Stimulated activated CD4-positive, alpha-beta T cell treated with anti-CD3 and anti-CD28 coated beads, Interleukin-2, amount 100 ng/mL, for 24 hours (primary cell): ENCODE measurements around the gene GSTO2.
"Not testable (repeated sequence)": the region's sequence is repeated elsewhere in the genome, so short reads cannot be mapped to it uniquely, and the experiment has no call there.

Source experiments
- DNase-seq, 2 donors: peaks; one replicate each; pipeline ENCODE4 v3.0.0-alpha.2; 2020

Gene GSTO2

DNA sequence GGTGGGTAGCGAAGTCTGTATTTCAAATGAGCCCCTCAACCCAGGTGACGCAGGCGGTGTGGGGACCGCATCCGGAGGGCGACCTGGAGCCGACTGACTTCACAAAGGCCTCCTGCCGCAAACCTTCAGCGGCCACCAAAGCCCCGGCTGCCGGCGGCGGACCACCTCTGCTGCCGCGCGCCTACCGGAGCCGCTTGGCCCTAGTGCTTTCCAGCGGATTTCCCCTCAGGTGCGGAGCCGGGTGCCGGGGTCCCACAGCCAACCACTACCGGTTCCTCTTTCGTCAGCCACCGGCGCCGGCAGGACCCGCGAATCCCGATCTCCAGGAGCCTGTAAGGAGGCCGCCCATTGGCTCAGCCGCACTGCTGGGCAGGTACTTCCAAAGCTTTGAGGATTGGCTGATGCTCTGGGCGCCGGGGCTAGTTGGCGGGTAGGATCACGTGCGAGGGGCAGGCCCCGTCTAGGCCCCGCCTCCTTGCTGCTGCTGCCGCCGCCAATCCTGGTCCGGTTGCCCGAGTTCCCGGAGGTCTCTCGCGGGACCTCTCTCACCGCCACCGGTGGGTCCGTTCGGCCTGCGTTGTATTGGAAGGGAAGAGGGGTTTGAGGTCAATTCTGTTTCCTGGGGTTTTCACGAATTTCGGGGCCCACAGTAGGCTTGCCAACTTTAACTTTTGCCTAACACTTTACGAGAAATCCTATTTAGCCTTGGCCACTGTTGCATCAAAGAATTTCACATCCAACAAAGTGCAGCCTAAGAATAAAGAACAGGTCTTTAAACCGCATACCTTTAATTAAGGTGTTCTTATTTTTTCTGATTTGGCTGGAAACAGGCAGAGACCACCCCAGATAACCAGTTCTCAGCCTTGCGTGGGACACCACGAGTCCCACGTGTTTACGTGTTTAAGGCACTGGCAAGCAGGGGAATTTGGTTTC is at the start of gene GSTO2:
Gene GSTO2, plus strand, starts transcription at position 472 of the 933 bp plus-strand sequence. CDS start 5,732 bp downstream, outside the sequence.
- DNase-seq = peak; percentile 97 to 98

DNA sequence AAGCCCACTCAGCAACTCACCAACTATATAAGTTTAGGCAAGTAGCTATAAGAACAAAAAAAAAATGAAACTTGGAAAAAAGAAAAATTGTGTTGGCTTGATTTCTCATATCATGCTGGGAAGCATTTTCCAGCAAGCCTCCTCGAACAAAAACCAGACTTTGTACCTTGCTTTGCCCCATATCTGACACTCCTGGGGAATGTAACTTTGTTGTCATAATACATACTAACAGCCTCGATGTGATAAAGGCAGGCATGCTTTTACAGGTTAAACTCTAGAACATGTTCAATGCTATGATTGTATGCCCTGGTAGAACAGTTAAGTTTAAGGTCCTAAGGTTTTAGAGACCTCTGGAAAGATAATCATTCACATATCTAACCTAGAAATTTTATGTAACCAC is 48.5 kb upstream of the GSTO2 start:
- no peak for DNase-seq

DNA sequence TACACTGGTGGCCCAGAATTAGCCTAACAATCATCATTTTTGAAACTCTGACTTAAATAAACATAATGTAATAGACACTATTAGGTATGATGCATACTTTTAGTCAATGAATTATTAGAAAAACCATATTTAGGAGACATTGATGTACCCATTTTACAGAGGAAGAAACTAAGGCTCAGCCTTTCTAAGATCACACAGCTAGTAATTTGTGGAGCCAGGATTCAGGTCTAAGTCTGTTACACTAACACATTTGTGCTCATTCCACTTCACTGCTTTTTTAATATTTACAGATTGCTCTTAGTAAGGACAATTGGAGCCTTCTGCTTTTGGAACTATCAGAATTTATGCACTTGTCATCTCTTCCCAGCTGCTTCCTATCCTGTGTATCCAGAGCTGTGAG is 45.7 kb upstream of the GSTO2 start:
- no peak for DNase-seq

DNA sequence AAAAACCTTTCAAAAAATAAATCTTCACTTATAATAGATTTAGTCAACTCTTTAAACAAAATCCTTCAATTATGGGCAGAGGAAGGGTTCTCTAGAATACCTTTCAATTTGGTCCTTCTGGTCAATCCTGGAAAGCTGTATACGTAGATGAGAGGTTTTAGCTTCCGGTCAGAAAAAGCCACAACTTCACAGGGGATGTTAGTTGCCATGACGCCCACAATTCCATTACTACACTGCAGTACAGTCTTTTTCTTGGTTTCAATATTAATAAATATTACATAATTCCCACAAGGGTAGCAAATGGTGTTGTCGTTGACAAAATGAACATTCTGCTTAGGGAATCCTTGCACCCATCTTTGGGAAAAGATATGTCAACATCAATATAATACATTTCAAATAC is 38.5 kb upstream of the GSTO2 start:
- no peak for DNase-seq

DNA sequence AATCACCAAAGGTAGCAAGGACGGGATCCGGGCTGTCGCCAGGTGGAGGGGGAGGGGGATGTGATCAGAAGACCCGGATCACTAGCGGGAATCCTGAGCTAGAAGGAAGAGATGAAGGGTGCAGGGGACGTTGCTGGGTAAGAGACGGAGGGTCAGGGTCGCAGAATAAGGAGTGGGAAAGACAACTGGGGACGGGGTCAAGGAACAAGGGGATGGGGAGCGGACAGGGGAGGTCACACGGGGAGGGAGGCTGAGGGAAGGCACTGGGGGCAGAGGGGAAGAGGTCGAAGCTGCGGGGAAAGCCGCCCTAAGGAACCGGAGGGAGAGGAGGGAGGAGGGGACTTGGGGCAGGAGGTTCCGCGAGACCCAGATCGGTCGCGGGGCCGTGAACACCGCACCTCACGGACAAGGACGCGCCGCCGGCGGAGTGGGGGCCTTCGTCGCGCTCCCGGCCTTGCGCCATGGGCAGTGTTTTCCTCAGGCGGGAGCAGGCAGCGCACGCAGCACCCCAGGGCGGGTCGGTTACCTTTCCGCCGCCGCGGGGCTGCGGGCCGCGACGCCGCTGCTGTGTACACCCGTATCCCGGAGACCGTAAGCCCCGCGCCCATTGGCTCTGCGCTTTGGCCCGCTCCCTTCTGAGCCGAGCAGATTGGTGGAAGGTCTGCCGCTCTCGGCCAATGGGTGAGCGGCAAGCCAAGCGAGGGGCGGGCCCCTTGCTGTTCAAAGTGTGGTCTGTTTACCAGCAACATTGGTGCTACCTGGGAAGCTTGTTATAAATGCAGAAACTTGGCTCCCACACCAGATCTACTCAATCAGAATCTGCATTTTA is 37.0 kb upstream of the GSTO2 start, which contains the start of gene CFAP43:
Gene CFAP43, minus strand, starts transcription at position 581 of the 829 bp plus-strand sequence. Its CDS starts 118 bp downstream, at position 463.
- DNase-seq = peak; percentile 99 to 100

DNA sequence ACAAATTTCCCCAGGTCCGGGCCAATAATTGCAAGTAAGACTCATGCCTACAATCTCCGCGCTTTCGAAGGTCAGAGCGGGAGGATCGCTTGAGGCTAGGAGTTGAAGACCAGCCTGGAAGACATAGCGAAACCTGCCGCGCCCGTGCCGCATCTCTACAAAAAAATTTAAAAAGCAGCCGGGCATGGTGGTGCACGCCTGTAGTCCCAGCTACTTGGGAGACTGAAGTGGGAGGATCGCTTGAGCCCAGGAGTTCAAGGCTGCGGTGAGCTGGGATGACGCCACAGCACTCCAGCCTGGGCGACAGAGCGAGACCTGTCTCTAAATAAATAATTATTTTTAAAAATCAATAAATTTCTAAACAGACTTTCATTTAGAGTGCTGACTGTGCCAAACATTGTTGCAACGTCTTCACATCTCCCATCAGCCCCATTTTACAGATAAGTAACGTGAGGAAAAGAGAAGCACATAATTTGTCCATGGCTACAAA is 36.3 kb upstream of the GSTO2 start:
- no peak for DNase-seq

DNA sequence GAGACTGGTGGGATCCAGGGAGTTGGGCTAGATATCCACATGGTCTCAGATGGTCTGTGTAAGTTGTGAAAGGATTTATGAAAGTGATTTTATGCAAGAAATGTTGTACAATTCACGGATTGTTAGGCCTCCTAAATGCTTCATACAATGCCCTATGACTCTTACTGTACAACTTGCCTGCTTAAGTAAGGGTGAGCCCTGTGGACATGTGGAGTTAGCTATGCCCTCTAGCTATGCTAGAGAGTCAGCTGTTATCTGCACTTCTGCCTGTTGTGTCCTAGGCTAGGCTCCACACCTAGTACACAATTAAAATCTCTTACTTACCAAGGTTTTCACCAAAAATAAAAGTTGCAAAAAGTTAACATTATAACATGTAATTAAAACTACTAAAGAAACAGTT is 35.2 kb upstream of the GSTO2 start:
- no peak for DNase-seq

DNA sequence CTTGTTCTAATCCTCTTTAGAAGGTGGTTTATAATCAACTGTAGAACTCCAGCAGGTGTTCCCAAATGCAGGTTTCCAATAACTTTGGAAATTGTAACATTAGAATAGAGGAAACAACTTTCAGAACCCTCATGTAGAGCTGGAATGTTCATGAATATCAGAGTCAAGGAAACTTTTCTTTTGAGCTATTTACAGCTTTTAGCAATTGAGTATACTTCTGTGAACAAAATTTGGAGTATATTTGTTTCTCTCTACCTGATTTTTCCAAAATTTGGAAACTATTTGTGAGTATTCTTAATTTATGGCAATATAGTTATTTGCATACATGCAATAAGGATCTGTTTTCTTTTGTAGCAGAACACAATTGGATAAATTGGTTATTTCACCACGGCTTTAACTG is 34.0 kb upstream of the GSTO2 start:
- DNase-seq = no peak

DNA sequence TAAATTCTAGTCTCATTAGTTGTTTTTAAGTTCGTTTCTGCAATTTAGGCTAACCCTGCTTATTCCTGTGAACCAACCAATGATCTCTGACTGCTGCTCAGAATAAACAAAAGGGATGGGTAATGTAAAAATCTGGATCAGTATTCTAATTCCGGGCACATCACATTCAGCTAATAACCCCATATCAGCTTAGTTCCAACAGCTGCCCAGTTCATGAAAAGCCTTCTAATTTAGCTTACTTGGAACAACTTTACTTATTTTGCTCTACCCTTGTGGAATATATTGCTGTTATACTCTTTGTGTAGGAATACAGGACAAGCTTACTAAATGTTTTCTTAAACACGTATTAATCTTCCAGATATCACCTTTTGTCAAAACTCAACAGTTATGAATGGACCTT is 33.2 kb upstream of the GSTO2 start:
- DNase-seq = no peak

DNA sequence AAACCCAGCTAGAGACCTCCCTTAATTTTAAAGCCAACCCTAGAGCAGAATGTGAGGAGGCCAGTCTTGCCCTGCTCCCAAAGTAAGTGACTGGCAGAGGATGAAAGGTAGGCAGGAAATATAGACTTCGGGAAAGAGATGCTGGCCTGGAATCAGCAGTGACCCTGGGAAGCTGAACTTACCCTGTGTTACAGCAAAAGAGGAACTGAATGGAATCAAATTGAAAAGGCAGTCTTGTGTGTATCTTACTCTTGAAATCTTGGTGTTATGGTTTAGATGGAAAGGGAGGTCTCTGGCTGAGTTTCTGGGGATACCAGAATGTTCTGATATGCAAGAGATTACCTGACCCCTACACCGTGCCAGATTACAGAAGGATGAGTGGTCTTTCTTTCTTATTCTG is 28.9 kb upstream of the GSTO2 start:
- DNase-seq = no peak

DNA sequence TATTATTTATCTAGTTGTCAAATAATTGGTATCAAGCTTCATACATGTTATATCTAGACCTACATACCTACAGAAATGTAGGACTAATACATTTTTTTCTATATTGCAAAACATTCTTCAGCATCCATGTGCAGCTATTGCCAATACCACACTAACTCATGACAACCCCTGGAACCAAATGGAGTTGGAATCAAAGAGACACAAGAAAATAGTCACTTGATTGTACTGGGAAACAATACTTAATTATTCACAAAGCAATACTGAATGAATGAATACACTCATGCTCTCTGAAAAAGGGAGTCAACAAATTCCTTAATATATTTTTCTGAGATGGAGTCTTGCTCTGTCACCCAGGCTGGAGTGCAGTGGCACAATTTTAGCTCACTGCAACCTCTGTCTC is 26.4 kb upstream of the GSTO2 start:
- DNase-seq = no peak

DNA sequence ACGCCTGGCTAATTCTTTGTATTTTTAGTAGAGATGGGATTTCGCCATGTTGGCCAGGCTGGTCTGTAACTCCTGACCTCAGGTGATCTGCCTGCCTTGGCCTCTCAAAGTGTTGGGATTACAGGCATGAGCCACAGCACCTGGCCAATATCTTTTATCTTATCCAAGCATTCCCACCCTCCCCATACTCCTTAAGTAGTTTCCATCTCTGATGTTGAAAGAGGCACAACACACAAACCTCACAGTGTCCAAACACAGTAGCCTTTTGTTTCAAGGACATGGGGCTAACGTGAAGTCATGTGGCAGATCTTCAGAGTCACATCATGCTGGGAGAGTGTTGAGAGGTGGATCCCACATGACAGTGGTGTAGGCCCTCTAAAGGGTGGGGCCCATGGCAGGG is 26.0 kb upstream of the GSTO2 start:
- not testable (repeated sequence) for DNase-seq

DNA sequence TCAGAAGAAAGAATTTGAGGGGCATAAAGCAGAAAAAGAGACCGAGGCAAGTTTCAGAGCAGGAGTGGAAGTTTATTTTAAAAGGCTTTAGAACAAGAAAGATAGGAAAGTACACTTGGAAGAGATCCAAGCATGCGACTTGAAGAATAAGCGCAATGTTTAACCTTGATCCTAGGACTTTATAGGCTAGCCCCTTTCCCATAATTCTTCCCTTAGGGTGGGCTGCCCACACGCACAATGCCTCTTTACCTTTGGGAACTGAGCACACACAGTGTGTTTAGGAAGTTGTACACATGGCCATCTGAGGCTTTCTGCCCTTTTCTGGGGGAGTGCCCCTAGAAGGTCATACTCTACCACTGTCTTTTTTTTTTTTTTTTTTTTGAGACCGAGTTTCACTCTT is 25.5 kb upstream of the GSTO2 start:
- no peak for DNase-seq

DNA sequence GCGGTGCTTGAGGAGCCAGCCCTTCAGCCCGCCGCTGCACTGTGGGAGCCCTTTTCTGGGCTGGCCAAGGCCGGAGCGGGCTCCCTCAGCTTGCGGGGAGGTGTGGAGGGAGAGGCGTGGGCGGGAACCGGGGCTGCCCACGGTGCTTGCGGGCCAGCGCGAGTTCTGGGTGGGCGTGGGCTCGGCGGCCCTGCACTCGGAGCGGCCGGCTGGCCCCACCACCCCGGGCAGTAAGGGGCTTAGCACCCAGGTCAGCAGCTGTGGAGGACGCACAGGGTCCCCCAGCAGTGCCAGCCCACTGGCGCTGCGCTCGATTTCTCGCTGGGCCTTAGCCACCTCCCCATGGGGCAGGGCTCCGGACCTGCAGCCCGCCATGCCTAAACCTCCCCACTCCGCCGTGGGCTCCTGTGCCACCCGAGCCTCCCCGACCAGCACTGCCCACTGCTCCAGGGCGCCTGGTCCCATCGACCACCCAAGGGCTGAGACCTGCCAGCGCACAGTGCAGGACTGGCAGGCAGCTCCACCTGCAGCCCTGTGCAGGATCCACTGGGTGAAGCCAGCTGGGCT is 23.8 kb upstream of the GSTO2 start:
- DNase-seq = no peak

DNA sequence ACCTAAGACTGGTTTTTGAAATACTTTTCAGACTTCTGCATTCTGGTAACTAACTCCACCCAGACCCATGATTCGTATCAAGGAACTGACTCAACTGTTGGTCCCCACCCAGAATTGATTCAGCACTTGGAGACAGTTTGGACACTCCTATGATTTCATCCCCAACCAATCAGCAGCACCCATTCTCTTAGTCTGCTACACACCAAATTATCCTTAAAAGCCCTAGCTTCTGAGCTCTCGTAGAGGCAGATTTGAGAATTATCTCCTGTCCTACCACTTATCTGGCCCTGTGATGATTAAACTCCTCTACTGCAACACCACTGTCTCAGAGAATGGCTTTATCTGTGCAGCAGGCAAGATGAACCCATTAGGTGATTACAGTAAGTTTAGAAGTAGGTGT is 22.0 kb upstream of the GSTO2 start:
- DNase-seq = no peak

DNA sequence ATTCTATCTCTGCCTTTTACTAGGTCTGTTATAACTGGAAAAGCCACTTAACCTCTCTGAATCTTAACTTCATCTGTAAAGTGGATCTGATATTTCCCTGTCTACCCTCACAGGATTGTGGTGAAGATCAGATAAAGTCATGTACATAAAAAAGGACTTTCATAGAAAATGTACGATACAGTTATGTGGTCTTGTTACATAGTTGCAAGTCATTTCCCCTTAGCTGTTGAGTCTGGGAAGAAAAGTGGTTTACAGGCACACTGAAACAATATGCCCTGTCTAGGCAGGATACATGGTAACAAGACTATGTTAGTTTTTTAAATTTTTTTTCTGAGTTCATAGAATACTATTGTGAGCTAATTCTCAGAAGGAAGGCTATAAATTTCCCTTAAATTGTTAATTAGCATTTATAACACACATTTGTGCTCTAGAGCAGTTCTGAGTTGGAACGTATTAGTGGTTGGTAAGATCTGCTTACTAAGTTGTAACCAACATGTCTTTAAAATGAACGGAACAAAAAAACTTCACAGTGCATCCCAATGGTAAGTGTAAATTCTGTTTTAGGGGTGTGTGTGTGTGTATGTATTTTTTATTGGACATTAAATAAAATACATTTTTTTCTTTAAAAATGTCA is 21.4 kb upstream of the GSTO2 start:
- DNase-seq = no peak

DNA sequence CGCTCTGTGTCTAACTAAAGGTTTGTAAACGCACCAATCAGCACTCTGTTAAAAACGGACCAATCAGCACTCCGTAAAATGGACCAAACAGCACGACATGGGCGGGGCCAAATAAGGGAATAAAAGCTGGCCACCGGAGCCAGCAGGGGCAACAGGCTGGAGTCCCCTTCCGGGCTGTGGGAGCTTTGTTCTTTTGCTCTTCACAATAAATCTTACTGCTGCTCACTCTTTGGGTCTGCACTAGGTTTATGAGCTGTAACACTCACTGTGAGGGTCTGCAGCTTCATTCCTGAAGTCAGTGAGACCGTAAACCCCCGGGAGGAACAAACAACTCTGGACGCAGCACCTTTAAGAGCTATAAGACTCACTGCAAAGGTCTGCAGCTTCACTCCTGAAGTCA is 20.1 kb upstream of the GSTO2 start:
- DNase-seq = not testable (repeated sequence)

DNA sequence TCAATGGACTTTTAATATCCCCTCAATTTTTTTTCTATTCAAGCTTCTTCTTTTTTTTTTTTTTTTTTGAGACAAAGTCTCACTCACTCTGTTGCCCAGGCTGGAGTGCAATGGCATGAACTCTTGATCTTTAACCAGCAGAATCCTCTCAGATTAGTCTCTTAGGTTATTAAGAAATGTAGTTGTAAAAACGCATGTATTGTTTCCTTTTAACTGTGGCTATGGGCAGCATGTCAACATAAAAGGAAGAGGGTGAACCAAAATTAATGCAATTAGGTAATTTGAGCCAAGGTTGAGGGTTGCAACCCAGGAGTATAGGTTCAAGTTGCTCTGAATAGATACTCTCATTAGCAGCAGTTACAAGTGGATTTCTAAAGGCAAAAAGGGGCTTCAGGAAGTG is 18.6 kb upstream of the GSTO2 start:
- DNase-seq = no peak

DNA sequence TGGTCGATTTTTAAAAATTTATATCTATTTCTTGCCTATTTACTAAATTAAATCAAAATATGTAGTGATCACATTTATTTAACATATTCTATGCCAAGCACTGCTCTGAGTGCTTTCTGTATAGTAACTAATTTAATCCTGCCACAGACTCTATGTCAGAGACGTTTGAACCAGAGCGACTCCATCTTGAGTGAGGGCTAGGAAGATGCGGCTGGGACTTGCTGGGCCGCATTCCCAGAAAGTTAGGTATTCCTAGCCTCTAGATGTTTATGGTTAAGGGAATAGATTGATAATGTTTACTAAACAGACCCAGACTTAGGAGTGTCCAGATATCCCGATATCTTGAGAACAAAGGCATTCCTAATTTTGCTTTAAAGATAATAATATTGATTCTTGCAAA is 17.5 kb upstream of the GSTO2 start:
- no peak for DNase-seq

DNA sequence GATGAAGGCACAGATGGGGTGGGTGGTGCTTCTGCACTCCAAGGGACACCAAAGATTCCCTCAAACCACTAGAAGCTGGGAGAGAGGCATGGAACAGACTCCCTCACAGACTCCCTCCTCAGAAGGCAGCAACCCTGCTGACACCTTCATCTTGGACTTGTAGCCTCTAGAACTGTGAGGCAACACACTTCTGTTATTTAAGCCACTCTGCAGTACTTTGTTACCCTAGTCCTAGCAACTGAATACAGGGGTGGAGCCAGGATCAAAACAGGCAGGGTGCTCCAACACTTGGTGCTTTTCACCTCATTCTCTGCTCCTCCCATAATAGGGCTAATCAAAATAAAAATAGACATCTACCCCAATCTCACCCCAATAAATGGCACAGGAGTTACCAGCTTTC is 16.6 kb upstream of the GSTO2 start:
- no peak for DNase-seq

DNA sequence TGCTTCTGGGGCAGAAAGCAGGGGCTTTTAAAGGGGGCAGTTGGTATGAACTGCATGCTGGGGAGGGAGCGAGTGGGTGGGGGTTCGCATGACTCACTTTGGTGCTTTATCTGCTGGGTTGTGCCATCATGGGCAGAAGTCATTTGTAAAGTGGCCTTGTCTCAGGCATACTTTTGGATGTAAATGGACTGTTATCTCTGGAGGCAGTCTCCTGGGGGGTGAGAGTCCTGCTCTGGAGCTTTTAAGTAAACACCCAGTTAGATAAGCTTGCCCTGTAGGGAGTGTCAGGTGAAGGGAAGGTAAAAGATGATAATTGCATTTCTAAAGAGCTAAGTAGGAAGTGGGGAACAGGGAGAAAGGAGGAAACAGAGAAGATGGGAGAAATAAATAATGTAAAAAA is 15.9 kb upstream of the GSTO2 start:
- no peak for DNase-seq

DNA sequence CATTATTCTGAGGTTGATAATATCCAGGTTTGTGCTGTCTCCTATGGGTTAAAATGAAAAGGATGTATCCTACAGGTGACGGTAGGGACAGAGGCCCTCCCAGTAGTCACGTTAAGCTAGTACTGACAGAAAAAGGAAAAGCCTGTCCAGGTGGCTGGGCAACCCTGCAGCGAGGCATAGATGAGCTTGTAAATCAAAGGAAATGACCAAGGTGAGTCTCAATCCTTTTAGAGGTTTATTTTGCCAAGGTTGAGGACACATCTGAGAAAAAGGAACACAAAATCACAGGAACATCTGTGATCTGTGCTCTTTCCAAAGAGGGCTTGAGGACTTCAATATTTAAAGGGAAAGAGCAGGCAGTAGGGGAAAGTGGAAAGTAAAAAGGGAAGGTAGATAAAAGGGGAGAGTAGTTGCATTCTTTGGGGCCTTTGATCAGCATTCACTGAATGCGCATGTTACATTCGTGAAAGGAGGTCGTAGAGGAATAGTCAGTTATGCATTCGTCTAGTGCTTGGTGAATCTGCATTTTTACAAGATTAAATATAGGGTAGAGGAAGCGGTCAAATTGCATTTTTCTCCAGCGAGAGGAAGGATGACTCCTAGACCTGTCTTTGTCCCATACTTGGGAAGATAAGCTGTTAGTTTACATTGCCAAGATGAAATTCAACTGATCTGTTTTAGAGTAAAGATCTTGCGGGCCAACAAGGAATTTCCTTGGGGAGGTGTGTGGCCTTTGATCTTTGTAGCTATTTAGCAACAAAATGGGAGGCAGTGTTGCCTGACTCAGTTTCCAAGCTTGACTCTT is 15.2 kb upstream of the GSTO2 start:
- no peak for DNase-seq
